Measurements from ENCODE around the gene TNK1.
"Not testable (repeated sequence)": the region's sequence is repeated elsewhere in the genome, so short reads cannot be mapped to it uniquely, and the experiment has no call there.

TNK1 gene

DNA sequence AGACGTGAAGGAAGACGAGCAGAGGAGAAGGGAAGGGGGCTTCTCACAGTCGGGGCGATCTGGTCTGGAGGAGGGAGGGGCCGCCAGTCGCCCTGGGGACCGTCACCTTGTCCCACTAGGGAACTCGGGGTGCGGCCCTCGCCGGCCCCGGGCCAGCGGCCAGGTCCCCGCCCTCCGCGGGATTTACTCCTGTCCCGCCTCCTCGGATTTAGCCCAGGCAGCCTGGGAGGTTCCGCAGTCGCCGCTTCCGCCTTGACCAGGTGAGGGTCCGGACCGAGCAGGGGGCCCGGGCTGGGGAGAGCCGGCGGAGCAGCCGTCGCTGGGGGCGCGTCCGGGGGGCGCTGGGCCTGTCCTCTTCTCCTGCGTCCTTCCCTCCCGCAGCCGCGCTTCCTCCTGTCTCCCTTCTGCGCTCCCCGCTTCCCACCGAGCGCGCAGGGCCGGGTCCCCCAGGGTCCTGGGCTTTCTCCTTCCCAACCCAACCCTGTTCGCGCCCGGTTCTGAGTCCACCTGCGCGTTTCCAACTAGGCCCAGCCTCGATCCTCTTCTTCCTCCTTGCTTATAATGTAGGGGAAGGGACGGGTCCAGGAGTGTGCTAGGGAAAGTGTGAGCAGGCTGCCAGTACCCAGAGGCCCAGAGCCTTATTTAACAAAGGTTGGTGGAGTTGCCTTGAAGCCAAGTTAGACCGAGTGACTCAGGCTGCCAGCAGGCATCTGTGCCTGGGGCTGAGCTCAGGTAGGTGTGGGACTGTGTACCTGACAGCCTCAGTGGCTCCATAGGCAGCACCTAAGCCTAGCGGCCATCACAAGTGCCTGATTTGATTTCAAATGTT is at the start of gene TNK1:
Gene TNK1 (plus strand): TSS at position 235 of the 829 bp plus-strand sequence. CDS start 1,838 bp downstream, outside the sequence.
- peak; percentile 2 for DNase-seq

DNA sequence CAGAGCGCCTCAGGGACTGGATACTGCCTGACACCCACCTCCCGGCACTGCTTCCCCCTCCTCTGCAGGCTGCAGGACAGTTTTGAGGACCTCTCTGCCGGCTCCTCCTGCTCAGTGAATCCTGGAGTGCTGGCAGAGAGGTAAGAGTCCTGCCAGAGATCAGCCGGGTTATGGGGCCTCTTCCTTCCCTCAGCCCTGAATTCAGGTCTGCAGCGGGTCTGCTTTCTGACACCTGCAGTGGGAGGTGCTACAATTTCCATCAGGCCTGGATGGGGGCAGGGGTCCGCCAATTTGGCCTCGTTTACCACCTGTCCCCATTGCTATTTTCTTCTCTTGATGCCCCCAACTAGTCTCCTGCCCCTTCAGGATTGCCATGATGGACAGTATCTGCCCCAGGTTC is 48.8 kb upstream of the TNK1 start:
- no peak for DNase-seq

DNA sequence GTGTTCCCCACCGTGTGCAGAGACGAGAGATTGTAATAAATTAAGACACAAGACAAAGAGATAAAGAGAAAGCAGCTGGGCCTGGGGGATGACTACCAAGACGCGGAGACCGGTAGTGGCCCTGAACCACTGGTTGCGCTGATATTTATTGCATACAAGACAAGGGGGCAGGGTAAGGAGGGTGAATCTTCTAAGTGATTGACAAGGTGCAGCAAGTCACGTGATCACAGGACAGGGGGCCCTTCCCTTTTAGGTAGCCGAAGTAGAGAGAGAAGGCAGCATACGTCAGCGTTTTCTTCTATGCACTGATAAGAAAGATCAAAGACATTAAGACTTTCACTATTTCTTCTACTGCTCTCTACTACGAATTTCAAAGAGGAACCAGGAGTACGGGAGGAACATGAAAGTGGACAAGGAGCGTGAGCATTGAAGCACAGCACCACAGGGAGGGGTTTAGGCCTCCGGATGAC is 48.3 kb upstream of the TNK1 start:
- not testable (repeated sequence) for DNase-seq

- DNase-seq = no peak
Observed at GRCh38 chr17:7334938-7335538, 45.9 kb upstream of the TNK1 start.

GRCh38 chr17:7335765-7336164 is 45.1 kb upstream of the TNK1 start:
- DNase-seq = not testable (repeated sequence)

DNA sequence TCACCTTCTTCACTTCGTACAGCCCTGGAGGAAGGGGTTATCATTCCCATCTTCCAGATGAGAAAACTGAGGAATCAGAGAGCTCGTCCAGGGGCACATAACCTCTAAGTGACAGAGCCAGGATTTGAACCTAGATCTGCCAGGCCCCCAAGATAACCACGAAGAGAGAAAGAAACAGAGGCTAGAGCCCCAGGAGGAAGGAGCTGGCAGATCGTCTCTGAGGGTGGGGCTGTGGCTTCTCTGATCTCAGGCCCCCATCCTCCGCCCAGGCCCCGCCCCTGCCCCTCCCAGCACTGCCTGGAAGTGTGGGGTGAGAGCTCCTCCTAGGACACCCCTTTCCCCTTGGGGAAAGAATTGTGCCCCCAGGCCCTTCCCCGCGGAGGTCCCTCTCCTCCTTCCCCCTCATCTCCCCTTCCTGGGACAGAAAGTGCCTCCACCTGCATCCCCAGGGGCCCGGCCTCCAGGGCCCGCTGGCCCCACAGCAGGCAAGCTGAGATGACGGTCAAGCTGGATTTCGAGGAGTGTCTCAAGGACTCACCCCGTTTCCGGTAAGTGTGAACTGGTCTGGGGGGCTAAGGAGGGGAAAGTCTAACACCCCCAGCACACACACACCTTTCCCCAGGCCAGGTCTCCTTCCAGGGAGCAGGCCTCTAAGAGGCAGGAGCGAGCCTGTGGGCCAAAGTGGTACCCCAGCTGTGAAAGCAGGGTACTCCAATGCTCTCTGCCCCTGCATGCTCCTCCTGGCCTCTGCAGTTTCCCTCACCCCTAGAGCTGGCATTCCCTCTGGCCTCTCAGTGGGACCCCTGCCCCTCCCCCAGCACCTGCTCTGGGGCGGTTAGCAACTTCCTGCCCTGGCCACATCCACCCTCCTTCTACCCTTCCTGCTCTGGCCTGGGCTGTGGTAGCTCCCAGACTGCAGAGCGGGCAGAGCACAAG is 44.4 kb upstream of the TNK1 start, which contains the start of gene ACAP1:
Gene ACAP1 (plus strand): TSS at position 290 of the 936 bp plus-strand sequence. CDS start 206 bp downstream, at position 496.
- no peak for DNase-seq

DNA sequence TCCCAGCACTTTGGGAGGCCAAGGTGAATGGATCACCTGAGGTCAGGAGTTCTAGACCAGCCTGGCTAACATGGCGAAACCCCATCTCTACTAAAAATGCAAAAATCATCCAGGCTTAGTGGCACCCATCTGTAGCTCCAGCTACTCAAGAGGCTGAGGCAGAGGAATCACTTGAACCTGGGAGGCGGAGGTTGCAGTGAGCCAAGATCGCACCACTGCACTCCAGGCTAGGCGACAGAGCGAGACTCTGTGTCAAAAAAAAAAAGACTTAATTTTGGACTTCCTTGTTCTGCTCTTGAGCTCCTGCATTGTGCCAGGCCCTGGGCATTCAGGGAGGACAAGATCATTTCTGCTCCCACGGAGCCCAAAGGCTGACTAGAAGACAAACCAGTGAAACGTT is 43.3 kb upstream of the TNK1 start:
- not testable (repeated sequence) for DNase-seq

DNA sequence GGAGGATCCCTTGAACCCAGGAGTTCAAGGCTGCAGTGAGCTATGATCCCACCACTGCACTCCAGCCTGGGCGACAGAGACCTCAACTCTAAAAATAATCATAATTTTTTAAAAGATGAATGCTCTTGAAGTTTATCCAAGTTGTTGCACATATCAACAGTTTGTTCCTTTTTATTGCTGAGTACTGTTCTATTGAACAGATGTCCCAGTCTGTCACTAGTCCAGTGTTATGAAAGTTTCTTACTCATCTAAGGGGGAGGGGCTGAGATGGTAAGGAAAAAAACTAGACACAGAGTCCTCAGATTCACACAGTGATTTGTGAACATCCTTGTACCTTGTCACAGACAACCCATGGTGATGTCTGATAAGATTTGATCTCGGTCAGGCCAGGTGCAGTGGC is 40.7 kb upstream of the TNK1 start:
- no peak for DNase-seq

- DNase-seq = no peak
Observed at GRCh38 chr17:7341842-7342241, 39.0 kb upstream of the TNK1 start.

DNA sequence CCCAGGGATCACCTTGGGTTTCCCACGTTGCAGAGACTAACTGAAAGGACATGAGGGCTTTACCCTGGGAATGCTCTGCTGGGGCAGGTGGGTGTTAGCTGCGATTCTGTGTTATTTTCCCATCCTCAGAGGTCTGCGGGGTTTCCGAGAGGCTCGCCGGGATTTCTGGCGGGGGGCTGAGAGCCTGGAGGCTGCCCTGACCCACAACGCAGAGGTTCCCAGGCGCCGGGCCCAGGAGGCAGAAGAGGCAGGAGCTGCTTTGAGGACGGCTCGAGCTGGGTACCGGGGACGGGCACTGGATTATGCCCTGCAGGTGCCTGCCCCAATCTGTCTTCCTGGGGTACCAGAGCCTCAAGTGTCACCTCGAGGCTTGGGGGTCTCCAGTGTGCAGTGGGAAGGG is 37.6 kb upstream of the TNK1 start:
- no peak for DNase-seq

GRCh38 chr17:7346761-7347614 is 33.9 kb upstream of the TNK1 start:
- no peak for DNase-seq

GRCh38 chr17:7347630-7348477 is 33.0 kb upstream of the TNK1 start:
- DNase-seq = no peak

GRCh38 chr17:7348478-7349242 is 32.2 kb upstream of the TNK1 start:
- no peak for DNase-seq

- DNase-seq = peak; percentile 51
Observed at GRCh38 chr17:7351665-7352502, 29.0 kb upstream of the TNK1 start, which contains the start of gene KCTD11. Gene KCTD11 (plus strand): TSS chr17:7352162.

GRCh38 chr17:7352503-7352889 is 28.4 kb upstream of the TNK1 start:
- no peak for DNase-seq

GRCh38 chr17:7352910-7353635 is 27.8 kb upstream of the TNK1 start:
- no peak for DNase-seq

GRCh38 chr17:7354262-7354843 is 26.5 kb upstream of the TNK1 start:
- peak; percentile 32 for DNase-seq

DNA sequence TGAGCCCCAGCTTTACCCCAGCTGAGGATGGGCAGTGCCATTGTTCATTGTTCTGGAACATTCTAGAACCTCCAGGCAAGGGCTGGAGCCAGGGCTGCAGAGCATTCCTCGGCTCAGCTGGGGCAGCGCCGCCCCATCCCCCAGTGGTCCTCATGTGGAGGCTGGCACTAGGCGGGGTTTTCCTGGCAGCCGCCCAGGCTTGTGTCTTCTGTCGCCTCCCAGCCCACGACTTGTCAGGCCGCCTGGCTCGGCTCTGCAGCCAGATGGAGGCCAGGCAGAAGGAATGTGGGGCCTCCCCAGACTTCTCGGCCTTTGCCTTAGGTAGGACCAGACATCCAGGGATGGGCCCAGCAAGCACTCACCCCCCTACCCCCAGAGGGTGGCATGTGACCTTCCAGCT is 25.8 kb upstream of the TNK1 start, which contains the start of gene TMEM95:
Gene TMEM95 (plus strand): TSS at position 104 of the 400 bp plus-strand sequence. CDS start 49 bp downstream, at position 153.
- no peak for DNase-seq
